Measurements from ENCODE around the gene AFAP1.

- no peak for TF ChIP-seq CTCF (IDR thresholded peaks at IDR 0.05; ENCODE audit: extremely low read depth in 1 of 2, insufficient read depth in 1 of 2, low read depth in 1 of 2, low read length in 2 of 2)
- TF ChIP-seq POLR2A (IDR thresholded peaks at IDR 0.05; ENCODE audit: low read depth, low read length) = no peak
- TF ChIP-seq POLR2AphosphoS5 (IDR thresholded peaks at IDR 0.05; ENCODE audit: insufficient read depth, low read depth, low read length) = no peak
- TF ChIP-seq FOS (IDR thresholded peaks at IDR 0.05; ENCODE audit: borderline replicate concordance, insufficient read depth, low read length) = no peak
These were observed 2.4 kb upstream of the AFAP1 start for GRCh38 chr4:7941965-7942496.
